Measurements from ENCODE around the gene LPP.

- TF ChIP-seq CTCF (IDR thresholded peaks at IDR 0.05; ENCODE audit: low read length) (no peak), EZH2 (IDR thresholded peaks at IDR 0.05; ENCODE audit: borderline replicate concordance, low read length) (no peak)
Measured at GRCh38 chr3:188309437-188310269, 155.7 kb downstream of the LPP start.
